H4 (cell line): ENCODE results near the gene KIFC1. TPM values are rescaled to one million over a fixed set of nuclear protein-coding genes. Genes with fewer than 3 reads are reported as not detected.
A peak's percentile ranks its signal among the peaks of the same experiment; 100 is the strongest.

ENCODE experiments used
- DNase-seq: peaks from one replicate; pipeline ENCODE4 v3.0.0-alpha.2; 2015; ENCODE audit warnings: low spot score
- total RNA-seq: library from RNA; depleted of rRNA; stranded (reverse); fragments of >200 nt; shearing (Covaris generic); gene quantifications from 2 replicates; pipeline ENCODE4 v1.2.3, GENCODE V29; 2014

KIFC1 gene
- total RNA-seq, 1 experiment from 2014 or later, result 52.4 TPM

DNA sequence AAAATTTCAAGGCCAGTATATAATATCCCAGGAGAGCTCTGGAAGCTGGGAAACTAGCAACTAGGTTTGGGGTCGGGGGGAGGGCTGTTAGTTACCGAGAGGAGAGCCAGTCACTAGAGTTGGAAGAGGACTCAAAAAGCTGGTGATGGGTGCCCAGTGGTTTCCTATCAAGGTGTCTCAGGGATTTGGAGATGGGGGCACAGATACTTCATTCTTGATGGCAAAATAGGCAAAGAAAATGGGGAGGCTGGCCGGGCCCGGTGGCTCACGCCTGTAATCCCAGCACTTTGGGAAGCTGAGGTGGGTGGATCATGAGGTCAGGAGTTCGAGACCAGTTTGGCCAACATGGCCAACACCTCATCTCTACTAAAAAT lies 20.0 kb downstream of the KIFC1 start:
- DNase-seq, result no peak

DNA sequence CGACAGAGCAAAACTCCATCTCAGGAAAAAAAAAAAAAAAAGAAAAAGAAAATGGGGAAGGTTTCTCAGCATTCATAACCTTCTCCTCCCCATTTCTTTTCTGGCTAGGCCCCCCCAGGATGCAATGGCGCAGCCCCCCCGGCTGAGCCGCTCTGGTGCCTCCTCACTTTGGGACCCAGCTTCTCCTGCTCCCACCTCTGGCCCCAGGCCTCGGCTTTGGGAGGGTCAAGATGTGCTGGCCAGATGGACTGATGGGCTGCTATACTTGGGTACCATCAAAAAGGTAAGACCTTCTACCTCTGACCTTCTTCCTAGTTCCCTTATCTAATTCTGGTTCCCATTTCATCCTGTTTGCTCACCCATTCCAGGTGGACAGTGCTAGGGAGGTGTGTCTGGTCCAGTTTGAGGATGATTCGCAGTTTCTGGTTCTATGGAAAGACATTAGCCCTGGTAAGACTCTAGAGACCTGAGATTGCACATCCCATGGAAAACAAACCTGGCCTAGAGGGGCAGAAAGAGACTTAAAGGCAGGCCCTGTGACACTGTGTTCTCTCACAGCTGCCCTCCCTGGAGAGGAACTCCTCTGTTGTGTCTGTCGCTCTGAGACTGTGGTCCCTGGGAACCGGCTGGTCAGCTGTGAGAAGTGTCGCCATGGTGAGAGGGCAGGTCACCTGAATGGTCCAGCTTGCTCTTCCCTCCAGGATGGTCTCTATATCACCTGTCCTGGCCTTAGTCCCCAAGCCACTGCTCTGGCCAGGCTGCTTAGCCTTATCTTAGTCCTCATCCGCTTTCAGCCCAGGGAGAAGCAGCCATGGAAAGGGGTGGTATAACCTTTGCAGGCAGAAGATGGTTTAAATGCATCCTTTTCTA lies 20.8 kb downstream of the KIFC1 start:
- no peak for DNase-seq

DNA sequence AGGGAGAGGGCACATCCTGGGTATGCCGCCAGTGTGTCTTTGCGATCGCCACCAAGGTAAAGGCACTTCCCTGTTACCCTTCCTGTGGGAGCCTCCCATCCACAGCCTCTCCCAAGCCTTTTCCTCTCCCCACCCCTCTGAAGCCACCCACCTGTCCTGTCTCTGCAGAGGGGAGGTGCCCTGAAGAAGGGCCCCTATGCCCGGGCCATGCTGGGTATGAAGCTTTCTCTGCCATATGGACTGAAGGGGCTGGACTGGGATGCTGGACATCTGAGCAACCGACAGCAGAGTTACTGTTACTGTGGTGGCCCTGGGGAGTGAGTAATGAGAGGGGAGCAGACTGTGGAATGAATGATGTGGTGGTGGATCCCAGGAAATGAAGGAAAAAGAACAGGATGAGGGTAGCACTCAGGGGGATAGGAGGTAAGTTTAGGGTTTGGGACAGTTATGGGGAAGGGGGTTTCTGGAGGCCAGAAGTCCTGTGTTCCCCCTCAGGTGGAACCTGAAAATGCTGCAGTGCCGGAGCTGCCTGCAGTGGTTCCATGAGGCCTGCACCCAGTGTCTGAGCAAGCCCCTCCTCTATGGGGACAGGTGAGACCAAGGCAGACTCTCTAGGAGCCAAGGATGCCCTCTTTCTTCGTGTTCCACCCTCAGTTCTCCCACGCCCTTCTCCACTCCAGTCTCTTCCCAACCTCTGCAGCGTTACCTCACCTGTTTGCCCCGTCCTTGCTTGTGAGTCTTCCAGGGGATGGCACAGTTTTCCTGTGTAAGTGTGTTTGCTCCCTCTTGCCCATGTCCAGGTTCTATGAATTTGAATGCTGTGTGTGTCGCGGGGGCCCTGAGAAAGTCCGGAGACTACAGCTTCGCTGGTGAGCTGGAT lies 21.9 kb downstream of the KIFC1 start:
- DNase-seq, result no peak

DNA sequence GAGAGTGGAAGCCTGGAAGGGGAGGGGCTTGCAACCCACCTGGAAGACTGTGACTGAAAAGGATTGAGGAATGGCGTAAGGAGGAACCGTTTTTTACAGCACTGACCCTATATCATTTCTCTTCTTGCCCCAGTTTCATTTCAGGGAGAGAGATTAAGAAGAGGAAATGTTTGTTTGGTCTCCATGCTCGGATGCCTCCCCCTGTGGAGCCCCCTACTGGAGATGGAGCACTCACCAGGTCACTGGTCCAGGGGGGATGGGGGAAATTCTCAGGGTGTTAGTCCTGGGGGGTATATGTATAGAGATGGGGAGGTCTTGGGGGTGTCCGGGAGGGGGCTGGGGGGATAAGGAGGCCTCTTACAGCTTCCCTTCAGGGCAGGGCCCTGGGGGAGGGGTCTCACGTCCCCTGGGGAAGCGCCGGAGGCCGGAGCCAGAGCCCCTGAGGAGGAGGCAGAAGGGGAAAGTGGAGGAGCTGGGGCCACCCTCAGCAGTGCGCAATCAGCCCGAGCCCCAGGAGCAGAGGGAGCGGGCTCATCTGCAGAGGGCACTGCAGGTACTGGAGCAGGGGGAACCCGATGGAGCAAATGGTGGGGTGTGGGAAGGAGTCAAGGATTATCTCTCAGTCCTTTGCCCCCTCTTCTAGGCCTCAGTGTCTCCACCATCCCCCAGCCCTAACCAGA lies 23.1 kb downstream of the KIFC1 start:
- DNase-seq, result no peak

DNA sequence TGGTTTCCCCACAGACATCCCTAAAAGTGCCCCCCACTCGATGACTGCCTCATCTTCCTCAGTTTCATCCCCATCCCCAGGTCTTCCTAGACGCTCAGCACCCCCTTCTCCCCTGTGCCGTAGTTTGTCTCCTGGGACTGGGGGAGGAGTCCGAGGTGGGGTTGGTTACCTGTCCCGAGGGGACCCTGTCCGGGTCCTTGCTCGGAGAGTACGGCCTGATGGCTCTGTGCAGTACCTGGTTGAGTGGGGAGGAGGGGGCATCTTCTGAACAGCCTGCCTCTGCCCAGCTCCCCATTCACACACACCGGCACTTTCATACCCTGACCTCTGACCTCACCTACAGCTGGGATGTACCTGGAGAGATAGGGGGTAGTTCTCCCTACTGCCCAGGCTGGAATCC lies 24.2 kb downstream of the KIFC1 start:
- no peak for DNase-seq

DNA sequence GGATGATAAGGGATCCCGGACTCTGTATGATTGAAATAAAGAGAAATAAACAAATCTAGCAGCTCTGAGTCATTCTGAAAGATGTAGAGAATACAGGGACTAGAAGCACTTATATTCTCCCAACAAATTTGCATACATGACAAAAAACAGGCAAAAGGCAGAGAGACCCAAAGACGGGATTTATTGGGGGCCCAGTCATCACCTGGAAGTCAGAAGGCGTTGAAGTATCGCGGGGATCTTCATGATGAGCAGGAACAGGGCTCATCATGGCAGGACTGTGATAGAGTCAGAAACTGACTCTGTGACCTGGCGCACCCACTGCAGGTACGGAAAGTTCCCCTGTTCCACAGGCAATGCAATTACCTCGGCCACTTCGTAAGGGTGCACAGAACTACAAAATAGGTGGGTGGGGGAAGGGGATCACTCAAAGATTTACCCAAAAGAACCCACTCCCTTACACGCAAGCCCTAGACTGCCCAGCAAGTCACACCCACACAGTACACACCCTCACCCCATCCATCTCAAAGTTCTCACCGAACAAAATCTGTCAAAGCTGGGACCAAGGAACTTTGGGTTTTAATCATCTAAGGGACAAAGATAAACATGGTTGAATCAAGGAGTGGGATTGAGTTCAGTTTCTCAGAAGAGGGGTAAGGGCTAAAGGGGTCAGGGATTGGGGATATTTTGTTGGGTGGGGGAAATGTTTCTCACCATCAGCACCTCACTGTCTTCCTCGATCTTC lies 24.9 kb downstream of the KIFC1 start:
- no peak for DNase-seq

DNA sequence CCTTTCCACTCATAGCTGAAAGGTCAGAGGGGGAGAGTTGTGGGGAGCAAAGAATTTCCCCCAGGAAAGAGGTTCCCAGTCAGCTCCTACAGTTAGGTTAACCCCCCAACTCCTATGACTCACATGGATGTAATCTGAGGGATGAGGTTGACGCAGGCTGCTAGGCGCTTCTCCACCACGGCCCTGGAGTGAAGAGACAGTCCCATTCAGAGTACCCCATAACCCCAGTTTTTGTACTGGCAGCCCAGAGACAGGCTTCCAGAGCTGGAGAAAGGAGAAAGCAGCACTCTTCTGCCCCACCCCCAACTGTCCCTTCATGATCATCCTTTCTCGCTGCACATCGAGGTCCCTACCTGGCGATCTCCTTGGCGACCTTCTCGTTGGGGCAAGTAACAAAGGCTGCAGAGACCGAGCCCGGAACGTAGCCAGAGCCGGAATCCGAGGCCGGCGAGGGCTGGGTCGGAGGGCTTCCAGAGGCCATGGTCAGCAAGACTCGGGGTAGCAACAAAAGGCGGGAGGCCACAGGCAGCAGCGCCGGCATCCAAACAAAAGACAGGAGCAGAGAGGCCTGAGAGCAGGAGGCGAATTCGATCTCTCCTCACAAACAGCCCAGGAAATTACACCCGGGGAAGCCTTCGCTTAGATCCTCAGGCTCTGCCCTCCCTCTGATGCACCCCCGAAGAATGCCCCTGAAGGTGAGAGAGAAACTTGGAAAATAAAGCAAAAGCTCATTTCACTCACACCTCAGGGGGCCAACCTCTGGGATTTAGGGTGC lies 25.7 kb downstream of the KIFC1 start:
- DNase-seq, result no peak

DNA sequence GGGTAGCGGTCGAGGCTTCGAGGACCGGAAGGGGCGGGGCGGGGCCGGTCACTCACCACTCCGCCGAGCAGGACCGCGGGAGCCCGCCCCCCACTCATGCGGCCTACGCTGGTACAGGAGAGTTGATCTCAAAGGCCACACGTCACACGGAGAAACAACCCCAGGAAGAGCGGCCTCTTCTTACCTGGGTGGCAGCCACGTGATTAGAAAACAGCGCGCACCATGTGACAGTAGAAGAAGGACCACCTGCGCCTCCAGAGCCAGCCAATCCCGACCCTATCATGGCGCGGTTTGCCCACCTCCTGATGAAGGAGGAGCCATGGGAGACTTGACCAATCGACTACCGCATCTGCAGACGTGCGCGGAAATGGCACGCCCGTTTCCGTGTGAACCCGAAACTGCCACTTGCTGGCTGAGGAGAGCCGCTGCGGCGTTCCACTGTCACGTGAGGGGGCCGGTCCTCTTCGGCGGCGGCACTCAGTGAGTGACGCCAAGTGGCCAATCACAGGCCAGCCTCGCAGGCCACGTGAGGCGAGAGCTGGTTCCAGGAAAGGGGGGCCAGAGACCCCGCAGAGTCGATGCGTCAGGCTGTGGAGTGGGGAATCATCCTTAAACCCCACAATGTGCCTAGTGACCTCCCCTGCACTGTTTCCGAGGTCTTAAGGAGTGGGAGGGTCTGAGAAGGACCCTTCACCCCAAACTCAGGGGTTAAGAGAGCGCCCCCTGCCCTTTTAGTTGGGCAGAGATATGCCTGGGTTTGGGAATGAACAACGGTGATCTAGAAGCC lies 26.5 kb downstream of the KIFC1 start, which contains the start of gene CUTA:
TSS of gene CUTA (minus strand) at position 205 of the 787 bp plus-strand sequence. CDS start at position 98, 107 bp downstream.
- DNase-seq, result peak; percentile 100

DNA sequence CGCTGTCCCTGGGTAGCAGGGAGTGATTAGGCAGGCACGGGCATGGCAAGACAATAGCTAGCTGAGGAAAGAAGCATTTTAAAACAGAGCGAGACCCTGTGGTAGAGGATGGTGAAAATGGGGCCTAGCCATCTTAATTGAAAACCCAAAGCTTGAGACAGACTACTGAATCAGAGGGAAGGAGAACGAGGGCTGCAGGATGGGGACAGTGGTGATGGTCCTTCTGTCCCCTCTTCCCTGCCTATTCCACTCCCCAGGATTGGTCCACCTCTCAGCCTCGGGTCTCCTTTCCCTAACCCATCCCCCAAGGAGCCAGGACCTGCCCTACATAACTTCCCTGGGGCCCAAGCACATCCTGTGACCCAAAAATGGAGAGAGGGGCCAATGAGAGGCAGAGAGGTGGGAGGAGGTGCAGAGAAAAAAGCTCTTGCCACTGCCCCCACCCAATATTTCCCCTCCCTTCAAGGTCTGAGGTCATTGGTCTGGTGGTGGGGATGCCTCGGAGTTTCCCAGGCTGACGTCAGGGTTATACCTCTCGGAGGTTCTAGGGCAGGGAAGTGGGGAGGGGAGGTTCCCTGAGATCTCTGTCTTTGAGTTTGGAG lies 27.2 kb downstream of the KIFC1 start:
- no peak for DNase-seq

DNA sequence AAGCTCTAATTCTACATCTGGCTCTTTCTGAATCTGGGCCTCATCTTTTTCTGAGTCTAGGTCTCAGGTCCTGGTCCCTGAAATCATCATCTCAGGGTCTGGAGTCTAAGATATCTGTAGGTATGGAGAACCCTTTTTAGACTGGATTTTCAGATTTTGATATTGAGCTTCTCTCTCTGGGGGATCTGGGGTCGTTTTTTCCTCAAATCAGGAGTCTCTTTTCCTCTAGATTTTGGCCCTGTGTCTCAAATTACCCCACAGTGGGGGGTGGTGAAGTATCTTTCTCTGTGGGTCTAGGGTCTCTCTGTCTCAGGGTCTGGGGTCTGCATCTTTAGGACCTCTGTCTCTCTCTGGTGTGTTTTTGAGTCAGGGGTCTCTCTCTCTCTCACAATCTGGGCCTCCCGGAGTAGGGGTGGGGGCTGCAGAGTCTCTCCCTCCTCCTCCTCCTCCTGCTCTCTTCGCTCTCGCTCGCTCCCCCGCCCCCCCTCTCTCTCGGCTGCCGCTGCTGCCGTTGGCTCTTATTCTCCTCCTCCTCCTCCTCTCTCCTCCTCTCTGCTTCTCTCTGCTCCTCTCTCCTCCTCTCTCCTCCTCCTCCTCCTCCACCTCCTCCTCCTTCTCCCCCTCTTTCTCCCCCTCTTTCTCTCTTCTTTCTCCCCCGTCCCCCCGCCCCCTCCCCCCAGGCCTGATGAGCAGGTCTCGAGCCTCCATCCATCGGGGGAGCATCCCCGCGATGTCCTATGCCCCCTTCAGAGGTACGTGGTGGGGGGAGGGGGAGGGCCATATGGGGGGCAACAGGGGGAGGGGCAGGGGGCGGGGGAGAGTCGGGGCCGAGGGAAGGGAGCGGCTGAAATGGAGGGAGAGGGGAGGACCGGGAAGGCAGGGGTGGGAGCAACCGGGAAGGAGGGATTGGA lies 28.2 kb downstream of the KIFC1 start, which contains the start of gene SYNGAP1:
TSS of gene SYNGAP1 (plus strand) at position 486 of the 911 bp plus-strand sequence. CDS start at position 686, 200 bp downstream.
- no peak for DNase-seq

DNA sequence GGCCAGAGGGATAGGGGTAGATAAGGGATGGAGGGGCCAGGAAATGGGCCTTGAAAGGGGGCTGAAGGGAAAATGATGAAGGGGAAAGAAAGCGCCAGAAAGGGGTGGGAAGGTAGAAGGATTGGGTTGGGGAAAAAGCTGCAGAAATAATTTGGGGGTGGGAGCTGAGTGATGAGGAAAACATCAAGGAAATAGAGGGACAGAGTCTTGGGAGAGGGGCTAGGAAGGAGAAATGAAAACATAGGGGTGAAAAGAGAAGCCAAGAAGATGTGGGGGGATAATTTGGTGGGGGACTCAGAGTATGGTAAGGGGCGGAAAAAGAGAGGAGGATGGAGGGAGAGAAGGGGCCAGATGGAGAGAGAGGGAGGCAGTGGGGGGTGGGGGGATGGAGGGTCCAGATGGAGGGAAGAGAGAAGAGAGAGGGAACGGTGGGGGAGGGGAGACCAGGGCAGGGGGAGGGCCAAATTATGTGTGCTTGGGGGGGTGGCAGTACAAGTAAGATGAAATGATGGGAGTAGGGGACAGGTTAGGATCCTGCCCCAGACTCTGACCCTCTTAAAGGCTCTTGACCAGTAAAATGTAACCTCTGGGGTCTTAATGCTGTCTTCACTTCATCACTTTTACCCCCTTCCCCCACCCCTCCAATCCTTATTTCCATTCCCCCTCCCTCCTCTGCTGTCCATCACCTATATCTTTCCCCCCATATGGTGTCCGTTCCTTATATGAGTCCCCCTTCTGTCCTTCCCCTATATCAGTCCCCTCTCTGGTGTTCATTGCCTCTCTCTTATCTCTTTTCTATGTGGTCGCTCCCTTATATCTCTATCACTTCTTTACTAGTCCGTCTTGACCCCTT lies 29.1 kb downstream of the KIFC1 start:
- no peak for DNase-seq

DNA sequence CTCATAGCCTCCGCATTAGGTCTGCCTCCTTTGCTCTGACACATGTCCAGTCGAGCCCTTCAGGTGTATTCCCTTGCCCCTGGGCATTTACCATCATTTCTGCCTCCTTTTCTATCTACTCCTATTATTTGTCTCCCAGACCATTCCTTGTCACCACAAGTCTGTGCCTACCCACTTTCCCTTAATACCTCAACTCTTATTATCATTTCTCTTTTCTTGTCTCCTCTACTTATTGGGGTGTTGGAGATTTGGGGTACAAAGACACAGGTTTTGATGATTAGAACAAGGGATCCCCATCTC lies 29.7 kb downstream of the KIFC1 start:
- no peak for DNase-seq

DNA sequence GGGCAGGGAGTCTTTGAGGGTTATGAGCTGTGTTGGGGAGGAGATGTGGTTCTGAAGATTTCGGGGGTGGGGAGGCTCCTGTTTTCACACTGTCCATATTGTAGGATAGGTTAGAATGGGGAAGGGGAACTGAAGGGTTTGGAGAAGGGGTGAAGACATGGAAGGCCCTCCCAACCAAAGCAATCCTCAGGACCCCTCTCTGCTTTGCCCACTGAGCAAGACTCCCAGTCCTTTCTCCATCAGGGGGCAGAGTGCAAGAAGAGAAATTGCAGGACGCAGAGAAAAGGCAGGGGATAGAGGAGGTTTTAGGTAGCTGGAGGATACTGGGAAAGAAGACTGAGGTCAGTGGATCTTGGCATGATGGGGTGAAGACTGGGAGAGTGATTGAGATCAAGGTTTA lies 32.2 kb downstream of the KIFC1 start:
- no peak for DNase-seq

DNA sequence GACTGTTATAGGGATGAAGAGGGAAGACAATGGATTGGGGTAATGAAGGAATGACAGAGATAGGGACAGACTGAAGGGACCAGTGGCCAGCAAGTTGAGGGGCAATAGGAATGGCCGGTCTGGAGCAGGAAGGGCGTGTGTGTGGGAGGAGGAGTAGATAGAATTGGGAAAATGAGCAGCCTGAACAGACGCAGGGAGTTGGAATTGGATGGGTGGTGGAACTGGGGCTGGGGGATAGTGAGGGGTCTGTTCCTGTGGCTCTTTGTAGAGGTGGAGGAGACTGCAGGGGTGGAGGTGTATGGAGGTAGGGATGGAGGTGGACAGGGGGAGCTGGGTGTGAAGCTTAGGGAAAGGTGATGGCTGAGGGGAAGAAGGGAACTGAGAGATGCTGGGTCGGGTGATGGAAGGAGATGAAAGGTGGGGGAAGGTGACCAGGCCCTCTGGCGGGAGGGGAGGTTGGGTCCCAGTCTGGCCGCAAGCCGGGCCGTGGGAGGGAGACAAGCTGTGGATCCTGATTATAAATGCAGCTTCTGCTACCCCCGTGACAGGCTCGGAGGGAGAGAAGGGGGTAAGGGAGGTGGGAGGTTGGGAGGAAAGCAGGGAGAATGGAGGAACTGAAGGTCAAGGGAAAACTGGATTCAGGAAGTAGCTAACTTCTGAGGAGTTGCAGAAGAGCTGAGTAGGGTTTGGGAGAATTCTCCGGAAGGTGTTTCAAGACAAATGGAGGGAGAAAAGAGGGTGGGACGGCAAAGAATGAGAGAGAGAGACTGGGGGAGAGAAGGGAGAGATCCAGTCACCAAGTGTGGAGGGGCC lies 33.4 kb downstream of the KIFC1 start:
- no peak for DNase-seq

DNA sequence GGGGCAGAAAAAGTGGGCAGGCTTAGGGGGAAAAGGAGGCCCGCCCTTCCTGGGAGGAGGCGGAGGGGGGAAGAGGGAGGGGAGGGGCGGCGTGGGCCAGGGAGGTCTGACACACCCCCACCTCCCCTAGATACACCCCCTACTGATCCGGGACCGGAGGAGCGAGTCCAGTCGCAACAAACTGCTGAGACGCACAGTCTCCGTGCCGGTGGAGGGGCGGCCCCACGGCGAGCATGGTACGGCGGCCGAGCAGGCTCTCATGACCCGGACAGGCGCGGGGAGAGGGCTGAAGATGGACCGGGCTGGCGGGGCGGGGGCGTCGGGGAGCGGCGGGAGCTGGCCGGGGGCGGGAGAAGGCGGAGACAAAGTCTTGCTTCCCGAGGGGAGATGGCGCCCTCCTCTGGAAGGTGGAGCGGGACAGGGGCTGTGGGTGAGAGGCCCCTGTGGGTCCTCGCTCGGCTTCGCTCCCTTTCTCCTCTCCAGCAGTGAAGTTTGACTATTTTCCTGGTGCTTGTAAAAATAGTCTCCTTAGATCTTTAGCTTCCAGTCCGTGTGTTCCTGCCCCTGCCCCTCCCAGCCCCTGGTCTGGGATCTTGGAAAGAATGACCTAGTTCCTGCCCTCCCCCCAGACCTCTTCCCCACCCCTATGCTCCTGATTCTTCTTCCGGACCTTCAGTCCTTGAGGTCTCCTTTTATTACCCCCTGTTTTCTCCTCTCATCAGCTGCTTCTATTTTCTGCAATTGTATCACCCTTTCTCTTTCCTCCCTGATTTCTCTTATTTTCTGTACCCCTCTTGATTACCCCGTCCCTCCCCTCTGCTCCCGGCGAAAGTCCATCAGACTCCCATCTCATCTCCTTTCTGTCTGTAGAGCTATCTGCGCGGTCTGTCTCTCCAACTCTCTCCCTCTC lies 34.3 kb downstream of the KIFC1 start:
- peak; percentile 84 for DNase-seq
